ENCODE measurements around the gene NLRP4. TPM values are rescaled to one million over a fixed set of nuclear protein-coding genes. Genes with fewer than 3 reads are reported as not detected.
A peak's percentile ranks its signal among the peaks of the same experiment; 100 is the strongest.

NLRP4 gene
- total and polyA plus RNA-seq, 2 of the 8 experiments (the other 6 are each of a cell fraction or from before 2014, with no cell fraction given), result not detected

GRCh38 chr19:55913643-55914268 lies 77.4 kb downstream of the NLRP4 start:
- Histone ChIP-seq H3K36me3 (ENCODE audit: control insufficient read depth in 2 of 4, insufficient read depth in 4 of 4, low read length in 3 of 4) (no peaks in the 10 kb centered on the region), H4K8ac (ENCODE audit: extremely low read depth, insufficient read depth, low read length) (no peak overlapping the region), H2AK5ac (ENCODE audit: low read depth, low read length) (no peak overlapping the region), H2BK120ac (replicated peaks; ENCODE audit: low read depth, low read length) (no peak overlapping the region), H2BK15ac (ENCODE audit: low read length) (no peak overlapping the region), H3K4me3 (ENCODE audit: extremely low read depth in 1 of 4, insufficient read depth in 2 of 4, low read depth in 3 of 4, low read length in 4 of 4) (no peak overlapping the region), H3K56ac (replicated peaks; ENCODE audit: insufficient read length, low read depth, low read length) (no peak overlapping the region), H3K79me2 (ENCODE audit: control insufficient read depth in 1 of 2, insufficient read depth in 2 of 2, low read length in 2 of 2) (no peaks in the 10 kb centered on the region), H3K18ac (ENCODE audit: extremely low read depth, low read length) (no peak overlapping the region), H3K27ac (ENCODE audit: low read depth, low read length) (no peak overlapping the region), H2BK12ac (ENCODE audit: low read depth, low read length) (no peak overlapping the region), H3K4ac (replicated peaks; ENCODE audit: insufficient read length, low read depth, low read length) (no peak overlapping the region), H3K14ac (ENCODE audit: insufficient read length) (no peak overlapping the region), H3K9me3 (ENCODE audit: insufficient read depth in 2 of 2, low read depth in 1 of 2, low read length in 1 of 2) (peaks cover 65% of the 10 kb centered on the region in 2 experiments), H4K20me1 (replicated peaks in 1 of 2; ENCODE audit: control insufficient read depth in 1 of 2, insufficient read depth in 2 of 2, low read length in 2 of 2) (no peaks in the 10 kb centered on the region), H3K23ac (ENCODE audit: insufficient read length) (no peak overlapping the region), H3K9ac (replicated peaks in 1 of 4; ENCODE audit: extremely low read depth in 1 of 4, low read depth in 3 of 4, low read length in 3 of 4) (no peak overlapping the region), H2BK5ac (ENCODE audit: low read depth, low read length) (no peak overlapping the region), H3K23me2 (ENCODE audit: low read depth, low read length) (no peaks in the 10 kb centered on the region), H3K79me1 (ENCODE audit: low read depth, low read length) (no peaks in the 10 kb centered on the region), H4K91ac (replicated peaks; ENCODE audit: insufficient read length, low read length) (no peak overlapping the region), H4K5ac (ENCODE audit: insufficient read length, low read depth, low read length) (no peak overlapping the region), H3K4me2 (ENCODE audit: insufficient read depth in 1 of 2, low read depth in 2 of 2, low read length in 2 of 2) (no peak overlapping the region), H2BK20ac (ENCODE audit: low read length) (no peak overlapping the region), H3K4me1 (replicated peaks in 1 of 4; ENCODE audit: control insufficient read depth in 3 of 4, insufficient read depth in 4 of 4, low read length in 3 of 4) (no peaks in the 10 kb centered on the region), H3K27me3 (replicated peaks in 1 of 4; ENCODE audit: control insufficient read depth in 3 of 4, extremely low read depth in 1 of 4, insufficient read depth in 3 of 4, low read length in 3 of 4) (no peaks in the 10 kb centered on the region), H2AFZ (ENCODE audit: low read length) (no peak overlapping the region)
- CTCF ChIA-PET (ENCODE audit: partially characterized antibody), result interaction anchor here (0.5 kb wide), 1 partner anchor 349 kb away, joined by 3 read pairs; no protein-coding TSS in a partner anchor
- no peak for FAIRE-seq
- WGBS, 2 experiments (ENCODE audit: extremely low coverage in 1 of 2, insufficient coverage in 1 of 2, insufficient read length in 1 of 2, insufficient replicate concordance in 2 of 2, low coverage in 1 of 2, low lambda C conversion rate in 2 of 2, missing lambda C conversion rate in 1 of 2), result 68% methylated on average over 9 of the region's 9 CpGs; no CpG with 5 or more reads in 1 of the 2 experiments
- TF ChIP-seq CTCF (IDR thresholded peaks at IDR 0.05; ENCODE audit: control extremely low read depth in 1 of 3, insufficient read depth in 1 of 3, low read depth in 1 of 3, low read length in 3 of 3) (peak in 2 of 3 experiments; percentile 29 to 42; a peak in 2 of 4 replicates), SP4 (IDR thresholded peaks at IDR 0.05; ENCODE audit: low read length) (no peak), ATF3 (IDR thresholded peaks at IDR 0.05; ENCODE audit: insufficient read depth, low read depth, low read length) (no peak)
- POLR2A ChIA-PET (ENCODE audit: partially characterized antibody), result no interaction called here
- no peak for DNase-seq (ENCODE audit: low read depth in 1 of 2, low spot score in 2 of 2)

Measured in H1 (cell line).